OCI-LY1 (cell line): ENCODE data around the gene ATP8A2.

ENCODE experiments used
- H2AFZ ChIP-seq: fragments of 200-600 bp; sonication (generic), shearing (Covaris generic); 2 replicates; pipeline ENCODE4 v1.6.0; 2014; ENCODE audit warnings: antibody characterized with exemption, mild to moderate bottlenecking, low read length
- H3F3A ChIP-seq: fragments of 200-600 bp; sonication (generic), shearing (Covaris generic); 2 replicates; pipeline ENCODE4 v1.6.0; 2014; ENCODE audit warnings: mild to moderate bottlenecking, antibody characterized with exemption, low read length, moderate library complexity; ENCODE audit not compliant: insufficient read depth
- H3K27ac ChIP-seq: fragments of 200-600 bp; sonication (generic); 2 replicates; pipeline ENCODE4 v1.5.1; 2014; ENCODE audit warnings: low read length, mixed run types, mild to moderate bottlenecking, low read depth; ENCODE audit not compliant: poor library complexity, severe bottlenecking
- H3K27me3 ChIP-seq: fragments of 200-600 bp; sonication (generic); 2 replicates; pipeline ENCODE4 v1.6.0; 2014; ENCODE audit warnings: antibody characterized with exemption, mild to moderate bottlenecking, low read length, moderate library complexity; ENCODE audit not compliant: insufficient read depth
- H3K36me3 ChIP-seq: fragments of 200-600 bp; sonication (generic); 2 replicates; pipeline ENCODE4 v1.6.1; 2014; ENCODE audit warnings: mild to moderate bottlenecking, antibody characterized with exemption, low read length, moderate library complexity, mixed read lengths; ENCODE audit not compliant: insufficient read depth
- H3K4me1 ChIP-seq: fragments of 200-600 bp; sonication (generic); 2 replicates; pipeline ENCODE4 v1.5.1; 2014; ENCODE audit warnings: mild to moderate bottlenecking, low read length, moderate library complexity; ENCODE audit not compliant: insufficient read depth, severe bottlenecking
- H3K4me2 ChIP-seq: fragments of 200-600 bp; sonication (generic), shearing (Covaris generic); 2 replicates; pipeline ENCODE4 v1.6.1; 2014; ENCODE audit warnings: low read length
- H3K4me3 ChIP-seq: fragments of 200-600 bp; sonication (generic); 2 replicates; pipeline ENCODE4 v1.5.1; 2014; ENCODE audit warnings: low read length, low read depth, mild to moderate bottlenecking, mixed read lengths; ENCODE audit not compliant: poor library complexity, severe bottlenecking
- H3K79me2 ChIP-seq: fragments of 200-600 bp; shearing (Covaris generic); 2 replicates; pipeline ENCODE4 v1.6.1; 2016; ENCODE audit warnings: mixed run types, low read length, mixed read lengths; ENCODE audit not compliant: insufficient read depth
- H3K9ac ChIP-seq: fragments of 200-600 bp; sonication (generic), shearing (Covaris generic); 2 replicates; pipeline ENCODE4 v1.6.1; 2014; ENCODE audit warnings: mild to moderate bottlenecking, low read length, mixed read lengths
- H3K9me2 ChIP-seq: fragments of 200-600 bp; sonication (generic), shearing (Covaris generic); 2 replicates; pipeline ENCODE4 v1.6.1; 2014; ENCODE audit warnings: low read depth, mild to moderate bottlenecking, low read length, mixed read lengths
- H3K9me3 ChIP-seq: fragments of 200-600 bp; shearing (Covaris generic); 2 replicates; pipeline ENCODE4 v1.6.1; 2014; ENCODE audit warnings: low read length, mixed read lengths
- H4K20me1 ChIP-seq: fragments of 200-600 bp; sonication (generic), shearing (Covaris generic); 2 replicates; pipeline ENCODE4 v1.6.0; 2016; ENCODE audit warnings: mild to moderate bottlenecking, low read length; ENCODE audit not compliant: insufficient read depth
- CTCF ChIP-seq: fragments of 200-600 bp; sonication (generic), shearing (Covaris generic); IDR thresholded peaks from 2 replicates; pipeline ENCODE4 v1.5.1; 2017; ENCODE audit warnings: mild to moderate bottlenecking, antibody characterized with exemption, low read length, moderate library complexity, mixed read lengths
- EZH2 ChIP-seq: fragments of 200-600 bp; sonication (generic), shearing (Covaris generic); IDR thresholded peaks from 2 replicates; pipeline ENCODE4 v1.8.0; 2017; ENCODE audit warnings: borderline replicate concordance, mixed run types, mild to moderate bottlenecking, antibody characterized with exemption, low read length, moderate library complexity, mixed read lengths

ATP8A2 gene

DNA sequence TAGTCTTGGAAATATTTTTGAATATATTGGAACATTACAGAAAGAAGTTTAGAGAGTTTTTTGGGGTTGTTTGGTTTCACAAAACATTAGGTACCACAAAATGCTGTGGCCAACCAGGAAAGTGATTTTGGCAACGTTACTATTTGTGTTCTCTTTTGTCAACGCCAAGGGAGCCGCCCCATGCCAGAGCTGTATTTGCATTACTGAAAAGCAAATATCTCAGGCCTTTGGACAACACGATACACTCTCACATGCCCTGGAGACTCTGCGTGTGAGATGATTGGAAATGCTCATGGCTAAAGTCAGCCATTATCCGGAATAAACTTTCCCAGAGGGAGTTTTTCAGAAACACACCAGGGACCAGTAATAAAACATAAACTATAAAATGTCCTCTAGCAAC is 355.5 kb downstream of the ATP8A2 start:
- H3K4me3 ChIP-seq = no peak overlapping the region
- H3K27ac ChIP-seq = no peak overlapping the region
- H4K20me1 ChIP-seq = no peaks in the 10 kb centered on the region
- no peaks in the 10 kb centered on the region for H3K4me1 ChIP-seq
- H3K9me2 ChIP-seq = no peaks in the 10 kb centered on the region
- H3K36me3 ChIP-seq = no peaks in the 10 kb centered on the region
- no peak overlapping the region for H2AFZ ChIP-seq
- no peaks in the 10 kb centered on the region for H3K9me3 ChIP-seq
- H3K27me3 ChIP-seq = 0 out of 2 replicates have a peak, but pooled peaks cover 4% of the 10 kb centered on the region
- no peak overlapping the region for H3K4me2 ChIP-seq
- TF ChIP-seq EZH2 (no peak), CTCF (no peak)
- no peaks in the 10 kb centered on the region for H3K79me2 ChIP-seq
- H3F3A ChIP-seq = no peaks in the 10 kb centered on the region
- no peak overlapping the region for H3K9ac ChIP-seq

GRCh38 chr13:25727810-25728209 is 356.0 kb downstream of the ATP8A2 start:
- H3K4me2 ChIP-seq = no peak overlapping the region
- H3K79me2 ChIP-seq = no peaks in the 10 kb centered on the region
- no peak overlapping the region for H3K27ac ChIP-seq

GRCh38 chr13:25729201-25729600 is 357.4 kb downstream of the ATP8A2 start:
- Histone ChIP-seq H2AFZ (no peak overlapping the region), H3K4me2 (no peak overlapping the region), H3K27ac (no peak overlapping the region), H3K9me3 (no peaks in the 10 kb centered on the region), H3K79me2 (no peaks in the 10 kb centered on the region), H3K9me2 (no peaks in the 10 kb centered on the region), H3K9ac (no peak overlapping the region), H3K4me1 (no peaks in the 10 kb centered on the region), H3K27me3 (0 out of 2 replicates have a peak, but pooled peaks cover 4% of the 10 kb centered on the region), H3K36me3 (no peaks in the 10 kb centered on the region), H4K20me1 (no peaks in the 10 kb centered on the region), H3K4me3 (no peak overlapping the region), H3F3A (no peaks in the 10 kb centered on the region)
- no peak for TF ChIP-seq EZH2
- TF ChIP-seq CTCF = no peak

More at GRCh38 chr13:25727810-25728209, 356.0 kb downstream of the ATP8A2 start:
- H3K36me3 ChIP-seq = no peaks in the 10 kb centered on the region
- no peaks in the 10 kb centered on the region for H3K4me1 ChIP-seq
- H4K20me1 ChIP-seq = no peaks in the 10 kb centered on the region
- H3F3A ChIP-seq = no peaks in the 10 kb centered on the region
- no peak overlapping the region for H2AFZ ChIP-seq
- TF ChIP-seq CTCF (no peak), EZH2 (no peak)
- H3K9me2 ChIP-seq = no peaks in the 10 kb centered on the region
- H3K27me3 ChIP-seq = 0 out of 2 replicates have a peak, but pooled peaks cover 4% of the 10 kb centered on the region
- H3K9me3 ChIP-seq = no peaks in the 10 kb centered on the region
- no peak overlapping the region for H3K9ac ChIP-seq
- H3K4me3 ChIP-seq = no peak overlapping the region
